RWPE1 (cell line): Measurements from ENCODE around the gene TTC28.

ENCODE experiments used
- CTCF ChIA-PET: fragments of 350-600 bp; sonication (Branson Sonifier 250); formaldehyde crosslinking; extraction: SDS; loops from one replicate; lab custom pipeline; 2021; lab: Yijun Ruan, JAX
- POLR2A ChIA-PET: fragments of 400-600 bp; formaldehyde crosslinking; extraction: SDS; loops from one replicate; lab custom pipeline; 2020; ENCODE audit warnings: antibody characterized with exemption; ENCODE audit not compliant: low non-redundant PET; lab: Yijun Ruan, JAX
- DNase-seq: peaks from one replicate; pipeline ENCODE4 v3.0.0; 2012; ENCODE audit warnings: low spot score
- H3K27ac ChIP-seq: fragments of 450-650 bp; 2 replicates; pipeline ENCODE4 v1.5.1; 2017
- TF ChIP-seq, protein P1 (sequence below): fragments of 450-650 bp; conservative IDR thresholded peaks from 2 replicates; pipeline ENCODE4 v1.5.1; 2017; ENCODE audit warnings: low read depth, mild to moderate bottlenecking

TTC28 gene

DNA sequence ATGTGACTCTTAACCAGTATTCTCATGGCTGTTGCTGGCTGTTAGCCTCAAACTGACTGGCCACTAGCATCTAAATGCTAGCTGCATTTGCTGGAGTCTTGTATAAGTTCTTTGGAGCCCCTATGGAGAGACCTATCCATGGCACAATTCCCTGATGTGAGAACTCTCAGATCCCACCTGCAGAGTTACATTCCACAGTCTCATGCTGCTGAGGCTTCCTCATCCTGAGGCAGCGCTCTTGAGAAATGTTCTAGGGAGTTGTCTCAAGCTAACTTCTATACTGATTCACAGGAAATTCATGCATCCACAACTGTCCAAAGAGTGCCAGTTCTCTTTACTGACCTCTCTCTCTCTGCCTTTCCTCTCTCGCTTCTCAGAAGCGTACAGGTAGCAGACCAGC, 542.6 kb downstream of the TTC28 start:
- CTCF ChIA-PET = interaction anchor here (0.6 kb wide), 1 partner anchor 255 kb away, joined by 3 read pairs; no protein-coding TSS in a partner anchor
- DNase-seq = no peak
- TF ChIP-seq, protein P1, sequence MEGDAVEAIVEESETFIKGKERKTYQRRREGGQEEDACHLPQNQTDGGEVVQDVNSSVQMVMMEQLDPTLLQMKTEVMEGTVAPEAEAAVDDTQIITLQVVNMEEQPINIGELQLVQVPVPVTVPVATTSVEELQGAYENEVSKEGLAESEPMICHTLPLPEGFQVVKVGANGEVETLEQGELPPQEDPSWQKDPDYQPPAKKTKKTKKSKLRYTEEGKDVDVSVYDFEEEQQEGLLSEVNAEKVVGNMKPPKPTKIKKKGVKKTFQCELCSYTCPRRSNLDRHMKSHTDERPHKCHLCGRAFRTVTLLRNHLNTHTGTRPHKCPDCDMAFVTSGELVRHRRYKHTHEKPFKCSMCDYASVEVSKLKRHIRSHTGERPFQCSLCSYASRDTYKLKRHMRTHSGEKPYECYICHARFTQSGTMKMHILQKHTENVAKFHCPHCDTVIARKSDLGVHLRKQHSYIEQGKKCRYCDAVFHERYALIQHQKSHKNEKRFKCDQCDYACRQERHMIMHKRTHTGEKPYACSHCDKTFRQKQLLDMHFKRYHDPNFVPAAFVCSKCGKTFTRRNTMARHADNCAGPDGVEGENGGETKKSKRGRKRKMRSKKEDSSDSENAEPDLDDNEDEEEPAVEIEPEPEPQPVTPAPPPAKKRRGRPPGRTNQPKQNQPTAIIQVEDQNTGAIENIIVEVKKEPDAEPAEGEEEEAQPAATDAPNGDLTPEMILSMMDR = no peak
- no peak overlapping the region for H3K27ac ChIP-seq
- POLR2A ChIA-PET = no interaction called here

DNA sequence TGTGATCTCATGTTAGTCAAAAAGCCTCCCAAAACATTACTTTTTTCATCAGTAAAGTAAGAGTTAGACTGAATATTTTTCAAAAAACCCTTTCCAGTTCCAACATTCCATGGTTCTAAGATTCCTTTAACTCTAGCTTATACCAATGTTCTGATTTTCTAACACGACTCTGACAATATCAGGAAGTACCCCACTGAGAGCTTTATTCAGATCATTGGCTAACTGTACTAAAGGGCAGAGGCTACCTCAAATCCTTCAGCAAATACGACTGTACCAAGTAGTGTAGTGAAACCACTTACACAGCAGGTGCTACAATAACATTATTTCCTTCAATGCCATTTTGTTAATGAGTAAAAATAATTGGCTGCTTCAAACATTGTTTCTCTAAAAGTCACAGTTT, 547.2 kb downstream of the TTC28 start:
- ChIA-PET POLR2A (no interaction called here), CTCF (no interaction called here)
- TF ChIP-seq, protein P1 = no peak
- H3K27ac ChIP-seq = no peak overlapping the region
- no peak for DNase-seq

DNA sequence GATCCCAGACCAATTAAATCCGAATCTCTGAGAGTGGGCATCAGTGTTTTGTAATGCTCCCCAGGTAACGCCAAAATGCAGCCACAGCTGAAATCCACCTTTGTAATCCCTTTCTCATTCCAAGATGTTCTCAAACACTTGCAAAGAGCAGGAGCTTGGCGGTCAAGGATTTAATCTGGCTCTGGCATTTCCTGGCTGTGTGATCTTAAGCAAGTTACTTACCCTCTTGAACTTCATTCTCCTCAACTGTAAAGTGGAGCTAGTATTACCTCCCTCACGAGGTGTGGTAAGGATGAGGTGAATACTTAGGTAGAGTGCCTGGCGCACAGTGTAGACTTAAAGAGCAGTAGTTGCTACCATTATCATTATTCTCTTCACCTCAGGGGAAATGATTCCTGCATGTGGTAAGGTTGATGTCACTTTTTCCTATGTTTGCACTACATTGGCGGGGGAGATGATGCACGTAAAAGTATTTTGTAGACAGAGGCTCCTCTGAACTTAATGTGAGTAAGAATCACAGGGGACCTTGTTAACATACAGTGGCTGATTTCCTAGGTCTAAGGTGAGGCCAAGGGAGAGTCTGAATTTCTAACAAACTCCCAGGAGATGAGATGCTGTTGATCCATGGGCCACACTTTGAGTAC, 550.2 kb downstream of the TTC28 start:
- DNase-seq = no peak
- POLR2A ChIA-PET = no interaction called here
- CTCF ChIA-PET = no interaction called here
- TF ChIP-seq, protein P1 = no peak
- no peak overlapping the region for H3K27ac ChIP-seq

DNA sequence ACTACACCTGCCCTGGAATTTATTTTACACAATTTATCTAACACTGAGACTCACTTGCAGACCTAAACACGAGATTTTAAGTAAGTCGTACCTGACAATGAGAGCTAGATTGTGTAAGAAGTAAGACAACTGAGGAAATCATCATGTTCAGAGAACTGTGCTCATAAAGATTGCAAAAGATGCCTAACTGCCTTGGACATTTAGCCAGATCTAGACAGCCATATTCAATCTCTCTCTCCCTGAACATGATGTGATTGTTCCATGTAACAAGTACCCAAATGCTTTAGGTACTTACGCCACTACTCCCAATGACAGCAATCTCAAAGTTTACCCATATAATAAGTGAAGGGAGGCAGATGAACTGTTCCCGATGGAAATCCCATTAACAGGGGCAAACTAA, 550.8 kb downstream of the TTC28 start:
- TF ChIP-seq, protein P1 = no peak
- H3K27ac ChIP-seq = no peak overlapping the region
- ChIA-PET CTCF (no interaction called here), POLR2A (no interaction called here)
- DNase-seq = no peak

DNA sequence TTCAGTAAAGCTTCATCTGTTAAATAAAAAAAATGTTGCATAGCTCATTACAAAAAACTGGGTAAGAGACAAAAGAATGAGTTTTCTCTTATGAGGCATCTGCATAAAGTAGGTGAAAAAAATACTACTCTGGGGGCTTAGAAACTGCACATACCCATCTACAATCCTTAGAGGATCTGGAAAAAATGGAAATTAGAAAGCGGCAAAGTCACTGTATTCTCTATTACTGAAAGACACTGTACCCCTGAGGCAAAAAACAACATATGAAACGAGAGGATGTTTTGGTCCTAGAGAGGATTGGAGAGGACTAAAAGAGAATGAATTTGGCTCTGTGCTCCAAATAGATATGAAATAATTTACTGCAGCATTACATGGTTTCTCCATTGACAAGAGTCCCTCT, 553.8 kb downstream of the TTC28 start:
- H3K27ac ChIP-seq = no peak overlapping the region
- DNase-seq = no peak
- CTCF ChIA-PET = interaction anchor here (0.6 kb wide), 1 partner anchor 189 kb away, joined by 4 read pairs; no protein-coding TSS in a partner anchor
- POLR2A ChIA-PET = no interaction called here
- TF ChIP-seq, protein P1 = no peak

DNA sequence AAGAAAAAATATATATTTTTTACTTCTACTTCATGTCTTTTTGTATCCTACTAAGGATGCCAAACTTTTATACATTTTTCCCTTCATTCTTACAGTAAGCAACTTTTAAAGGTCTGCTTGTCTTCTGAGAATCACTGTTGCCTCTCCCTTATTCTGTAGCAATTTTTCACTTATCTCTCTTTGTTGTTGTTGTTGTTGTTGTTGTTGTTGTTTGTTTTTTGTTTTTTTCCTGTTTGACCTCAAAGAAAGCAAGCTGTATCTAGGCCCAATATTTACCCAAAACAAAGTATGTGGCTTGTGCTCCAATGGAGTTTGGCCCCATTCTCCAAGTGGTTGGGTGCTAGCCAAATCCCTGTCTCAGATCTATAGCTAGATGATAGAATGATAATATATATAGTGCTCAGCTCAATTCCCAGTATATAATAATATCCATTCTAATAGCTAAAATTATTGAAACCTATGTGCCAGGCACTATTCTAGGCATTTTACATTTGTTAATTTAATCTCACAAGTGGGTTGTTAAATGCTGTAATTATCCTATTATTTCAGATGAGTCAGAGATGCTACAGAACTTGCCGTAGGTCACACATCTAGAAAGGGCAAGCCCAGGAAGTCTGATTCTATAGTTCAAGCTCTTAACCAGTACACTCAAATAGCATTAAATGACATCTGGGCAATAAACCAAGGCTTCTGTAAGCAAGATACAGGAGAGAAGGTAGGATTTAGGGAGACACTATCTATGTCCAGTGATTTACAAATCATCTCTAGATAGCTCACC, 555.5 kb downstream of the TTC28 start:
- no peak overlapping the region for H3K27ac ChIP-seq
- CTCF ChIA-PET = interaction anchor here (0.6 to 1.0 kb wide), 3 partner anchors 8 to 1452 kb away, joined by 3 to 5 read pairs (median 5); no protein-coding TSS in a partner anchor
- TF ChIP-seq, protein P1 = no peak
- peak; percentile 5 for DNase-seq
- POLR2A ChIA-PET = no interaction called here
